ENCODE measurements around the gene RAB8A.
A peak's percentile ranks its signal among the peaks of the same experiment; 100 is the strongest.

RAB8A gene

DNA sequence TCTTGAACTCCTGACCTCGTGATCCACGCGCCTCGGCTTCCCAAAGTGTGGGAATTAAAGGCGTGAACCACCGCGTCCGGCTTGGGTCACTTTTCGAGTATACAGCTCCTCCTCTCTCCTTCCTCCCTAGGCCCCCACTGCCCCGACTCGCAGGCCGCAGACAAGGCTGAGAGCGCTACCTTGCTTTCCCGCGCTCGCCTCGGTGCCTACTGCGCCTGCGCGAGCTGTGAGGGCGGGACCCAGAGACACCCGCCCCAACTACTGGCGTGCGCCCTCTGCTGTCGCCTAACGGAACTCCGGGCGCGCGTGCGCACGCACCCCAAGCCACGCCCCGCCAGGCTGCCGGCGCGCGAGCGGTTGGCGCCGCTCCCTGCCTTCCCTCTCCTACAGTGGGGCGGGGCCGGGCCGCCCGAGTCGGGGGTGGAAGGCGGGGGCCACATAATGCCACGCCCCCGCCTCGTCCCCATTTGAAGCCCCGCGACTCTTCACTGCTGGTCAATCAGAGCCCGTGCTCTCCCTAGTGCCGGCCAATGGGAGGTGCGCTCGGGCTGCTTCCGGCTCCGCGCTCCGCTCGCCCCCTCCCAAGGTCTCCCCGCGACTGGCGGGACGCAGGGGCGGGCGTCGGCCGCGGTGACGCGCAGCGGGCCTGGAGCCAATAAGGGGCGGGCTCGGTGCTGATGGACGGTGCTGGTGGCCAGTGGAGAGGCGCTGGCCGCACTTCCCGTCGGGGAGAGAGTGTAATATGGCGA is at the start of gene RAB8A:
Gene RAB8A (plus strand): TSS at position 730 of the 749 bp plus-strand sequence. CDS start 13 bp downstream, at position 743.
- peak; percentile 100 for DNase-seq (ENCODE audit: low read depth in 1 of 2, low spot score in 1 of 2)

DNA sequence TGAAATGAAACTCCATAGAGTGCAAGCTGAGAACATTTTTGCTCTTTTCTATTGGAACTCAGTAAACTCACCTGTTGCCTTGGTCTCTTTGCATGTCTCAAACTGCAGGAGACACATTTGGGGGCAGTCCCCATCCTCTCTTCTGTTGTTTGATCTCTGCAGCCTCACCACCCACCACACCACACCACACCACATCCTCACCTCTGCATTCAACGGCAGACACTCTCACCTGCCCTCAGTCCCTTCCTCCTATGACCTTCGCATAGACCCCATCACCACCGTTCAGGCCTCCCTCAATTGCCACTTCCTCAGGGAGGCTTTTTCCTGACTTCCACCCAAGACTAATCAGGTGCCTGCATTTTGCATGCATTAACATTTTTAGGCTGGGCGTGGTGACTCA is 49.7 kb upstream of the RAB8A start:
- DNase-seq (ENCODE audit: low read depth in 1 of 2, low spot score in 1 of 2): no peak

DNA sequence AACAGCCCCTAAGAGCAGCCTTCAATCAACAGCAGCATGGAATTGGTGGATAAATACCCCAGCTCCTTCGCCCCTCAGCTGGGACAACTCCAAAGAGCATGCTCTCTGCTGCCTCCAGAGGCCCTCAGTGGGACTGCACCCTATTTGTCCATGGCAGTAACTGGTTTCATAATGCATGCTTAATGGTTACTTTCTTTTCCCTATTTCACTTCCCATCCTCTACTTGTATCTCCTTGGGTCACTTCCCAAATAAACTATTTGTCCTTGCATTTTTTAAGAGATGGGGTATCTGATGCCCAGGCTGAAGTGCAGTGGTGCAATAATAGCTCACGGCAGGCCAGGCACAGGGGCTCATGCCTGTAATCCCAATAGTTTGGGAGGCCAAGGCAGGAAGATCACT is 48.9 kb upstream of the RAB8A start:
- peak; percentile 49 to 57 for DNase-seq (ENCODE audit: low read depth in 1 of 2, low spot score in 1 of 2)

DNA sequence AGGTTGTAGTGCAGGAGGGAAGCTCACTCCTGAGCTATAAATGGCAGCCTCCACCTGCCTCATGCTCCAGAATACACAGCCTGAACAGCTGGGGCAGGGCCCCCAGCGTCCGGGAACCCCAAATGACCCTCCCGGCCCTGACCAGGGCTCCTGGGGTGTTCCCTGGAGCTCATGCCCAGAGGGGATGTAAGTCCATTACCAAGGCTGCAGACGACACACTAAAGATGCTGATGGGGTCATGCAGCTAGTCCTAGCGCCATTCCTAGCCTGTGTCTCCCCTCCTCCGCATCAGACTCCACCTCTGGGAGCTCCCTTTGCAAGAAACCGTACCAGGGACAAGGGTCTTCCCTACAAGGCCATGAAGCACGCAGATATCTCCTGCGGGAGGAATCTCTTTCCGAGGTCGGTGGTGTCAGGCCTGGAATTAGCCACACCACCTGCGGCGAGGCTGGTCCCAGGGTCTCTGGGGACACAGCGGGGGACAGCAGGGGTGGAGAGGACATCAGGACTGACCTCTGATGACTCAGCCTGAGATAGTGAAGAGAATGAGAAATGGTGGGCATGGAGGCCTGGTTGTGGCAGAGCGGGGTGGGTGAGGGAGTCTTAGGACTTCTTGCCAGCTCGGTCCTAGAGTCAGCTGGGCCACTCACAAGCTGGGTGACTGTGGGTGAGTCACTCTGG is 47.3 kb upstream of the RAB8A start:
- no peak for DNase-seq (ENCODE audit: low read depth in 1 of 2, low spot score in 1 of 2)

DNA sequence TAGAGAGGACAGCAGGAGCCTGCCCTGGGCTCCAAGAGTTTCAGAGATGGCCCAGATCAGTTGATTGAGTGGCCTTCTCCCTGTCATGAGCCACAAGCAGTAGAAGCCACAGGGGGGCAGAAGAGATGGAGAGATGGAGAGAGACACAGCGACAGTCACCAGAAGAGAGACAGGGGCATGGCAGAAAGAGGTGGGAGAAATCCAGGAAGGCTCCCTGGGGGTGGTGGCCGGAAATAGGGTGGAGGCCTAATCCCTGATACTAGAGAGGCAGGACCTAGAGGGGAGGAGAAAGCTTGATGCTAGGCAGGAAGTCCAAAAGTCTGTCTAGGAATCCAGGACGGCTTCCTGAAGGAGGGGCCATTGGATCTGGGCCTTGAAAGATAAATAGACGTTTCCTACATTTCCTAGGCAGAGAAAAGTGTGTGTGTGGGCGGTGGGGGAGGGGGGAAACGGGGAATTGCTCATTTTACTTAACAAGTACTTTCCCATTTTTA is 45.0 kb upstream of the RAB8A start:
- no peak for DNase-seq (ENCODE audit: low read depth in 1 of 2, low spot score in 1 of 2)

DNA sequence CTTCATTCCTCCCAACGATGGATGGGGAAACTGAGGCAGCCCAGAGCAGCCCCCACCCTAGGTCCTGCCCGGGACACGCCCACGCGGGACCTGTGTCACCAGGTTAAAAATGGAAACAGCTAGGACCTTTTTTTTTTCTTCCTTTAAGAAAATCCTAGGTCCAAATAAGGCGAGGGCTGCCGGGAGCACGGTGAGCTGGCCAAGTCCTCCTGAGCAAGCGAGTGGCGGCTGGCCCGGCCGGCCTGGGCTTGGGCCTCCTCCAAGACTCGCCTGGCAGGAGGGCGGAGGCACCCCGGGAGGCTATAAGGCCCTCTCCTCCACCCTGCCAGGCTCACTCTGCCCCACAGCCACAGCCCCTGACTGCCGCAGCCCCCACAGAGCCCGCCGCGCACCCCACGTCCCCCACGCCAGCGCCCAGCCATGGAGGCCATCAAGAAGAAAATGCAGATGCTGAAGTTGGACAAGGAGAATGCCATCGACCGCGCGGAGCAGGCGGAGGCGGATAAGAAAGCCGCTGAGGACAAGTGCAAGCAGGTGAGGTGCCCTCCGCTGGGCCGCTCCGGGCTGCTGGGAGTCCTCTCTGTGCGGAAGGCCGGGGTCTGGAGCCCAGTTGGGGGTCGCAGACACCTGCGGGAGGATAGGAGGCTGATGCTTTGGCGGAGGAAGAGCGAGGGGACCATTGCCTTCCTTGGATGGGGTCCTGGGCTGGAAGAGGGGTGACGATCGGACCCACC is 44.3 kb upstream of the RAB8A start:
- DNase-seq (ENCODE audit: low read depth in 1 of 2, low spot score in 1 of 2): no peak

DNA sequence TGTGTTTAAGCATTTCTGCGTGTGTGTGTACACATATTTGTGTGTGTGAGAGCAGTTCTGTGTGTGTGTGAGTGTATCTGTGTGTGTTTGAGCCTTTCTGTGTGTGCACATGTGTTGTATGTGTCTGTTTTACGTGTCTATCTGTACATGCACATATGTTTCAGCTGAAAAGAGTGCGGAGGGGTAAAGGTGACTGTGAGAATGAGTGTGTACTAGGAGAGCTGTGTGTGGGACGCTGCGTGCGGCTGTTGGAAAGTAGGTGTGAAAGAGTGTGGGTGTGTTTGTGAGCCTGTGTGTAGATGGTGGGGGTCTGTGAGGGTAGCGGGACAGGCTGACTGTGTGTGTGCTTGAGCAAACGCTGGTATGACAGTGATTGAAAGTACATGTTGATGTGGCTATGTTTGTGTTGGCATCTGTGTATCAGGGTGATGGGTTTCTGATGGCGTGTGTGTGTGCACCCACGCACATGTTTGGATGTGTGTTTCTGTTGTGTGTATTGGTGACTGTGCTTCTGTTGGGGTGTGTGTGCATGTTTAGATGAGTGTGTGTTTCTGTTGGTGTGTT is 42.9 kb upstream of the RAB8A start:
- no peak for DNase-seq (ENCODE audit: low read depth in 1 of 2, low spot score in 1 of 2)

DNA sequence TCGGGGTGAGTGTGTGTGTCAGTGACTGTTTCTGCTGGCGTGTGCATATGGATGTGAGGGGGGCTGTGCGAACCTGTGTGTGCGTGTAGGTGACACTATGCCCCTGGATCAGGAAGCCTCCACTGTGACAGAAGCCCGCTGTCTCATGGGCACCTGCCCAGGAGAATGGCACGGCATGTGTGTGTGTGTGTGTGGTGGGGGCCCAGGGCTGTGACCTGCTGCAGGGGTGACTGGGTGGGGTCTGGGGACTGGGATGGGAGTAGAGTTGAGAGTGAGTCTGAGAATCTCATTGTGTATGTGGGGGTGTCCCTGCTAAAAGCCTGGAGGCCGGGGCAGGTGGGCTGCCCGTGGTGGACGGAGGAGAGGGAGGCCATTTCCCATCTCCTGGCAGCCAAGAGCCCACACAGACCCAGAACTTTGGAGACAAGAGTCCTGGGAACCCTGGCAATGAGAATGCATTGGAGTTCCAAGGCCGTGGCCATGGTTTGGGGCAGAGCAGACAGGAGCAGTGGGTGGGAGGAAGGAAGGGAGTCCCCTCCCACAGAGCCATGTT is 41.8 kb upstream of the RAB8A start:
- DNase-seq (ENCODE audit: low read depth in 1 of 2, low spot score in 1 of 2): no peak

DNA sequence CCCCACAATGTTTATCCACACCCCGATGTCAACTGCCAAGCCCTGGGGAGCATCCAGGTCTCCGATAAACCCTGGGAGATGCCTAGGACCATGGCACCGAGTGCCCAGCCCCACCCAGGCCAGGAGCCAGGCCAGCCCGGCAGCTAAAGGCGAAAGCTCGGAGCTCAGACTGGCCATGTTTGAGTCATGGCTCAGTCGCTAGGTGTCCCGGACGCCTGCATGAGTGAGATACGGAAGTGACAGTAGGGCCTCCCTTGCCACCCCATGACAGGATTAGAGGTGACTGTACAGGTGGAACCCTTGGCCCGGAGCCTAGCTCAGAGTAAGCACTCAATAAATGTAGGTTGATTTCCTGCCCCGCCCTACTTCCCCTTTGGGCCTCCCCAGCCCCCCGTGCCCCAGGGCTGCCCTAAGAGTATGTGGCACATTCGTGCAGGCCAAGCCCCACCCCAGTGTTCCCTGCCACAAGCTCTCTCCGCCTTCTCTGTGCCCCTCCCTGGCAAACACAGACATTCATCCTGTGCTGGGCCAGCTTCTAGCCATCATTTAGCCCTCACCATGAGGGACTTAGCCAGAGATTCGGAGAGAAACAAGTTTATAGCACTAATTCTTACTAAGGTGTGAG is 41.2 kb upstream of the RAB8A start:
- DNase-seq (ENCODE audit: low read depth in 1 of 2, low spot score in 1 of 2): peak; percentile 54 to 76

DNA sequence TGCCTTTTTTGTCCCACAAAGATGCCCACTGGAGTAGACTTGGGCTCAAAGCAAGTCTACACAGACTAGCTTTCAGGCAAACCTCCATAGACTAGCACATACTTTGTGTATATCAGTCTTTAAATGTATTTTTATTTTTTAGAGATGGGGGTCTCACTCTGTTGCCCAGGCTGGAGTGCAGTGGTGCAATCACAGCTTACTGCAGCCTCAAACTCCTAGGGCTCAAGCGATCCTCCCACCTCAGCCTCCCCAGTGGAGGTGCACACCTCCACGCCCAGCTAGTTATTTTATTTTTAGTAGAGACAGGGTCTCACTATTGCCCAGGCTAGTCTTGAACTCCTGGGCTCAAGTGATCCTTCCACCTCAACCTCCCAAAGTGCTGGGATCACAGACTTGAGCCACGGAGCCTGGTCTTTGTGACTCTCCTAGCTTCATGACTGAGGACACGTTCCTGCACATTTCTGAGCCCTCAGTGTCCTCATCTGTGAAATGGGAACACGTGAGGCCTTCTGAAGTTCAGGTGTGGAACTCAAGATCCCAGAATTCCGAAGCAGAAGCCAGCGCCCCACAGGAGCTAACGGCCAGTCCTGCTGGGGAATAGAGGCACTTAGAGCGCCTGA is 40.5 kb upstream of the RAB8A start:
- DNase-seq (ENCODE audit: low read depth in 1 of 2, low spot score in 1 of 2): no peak

DNA sequence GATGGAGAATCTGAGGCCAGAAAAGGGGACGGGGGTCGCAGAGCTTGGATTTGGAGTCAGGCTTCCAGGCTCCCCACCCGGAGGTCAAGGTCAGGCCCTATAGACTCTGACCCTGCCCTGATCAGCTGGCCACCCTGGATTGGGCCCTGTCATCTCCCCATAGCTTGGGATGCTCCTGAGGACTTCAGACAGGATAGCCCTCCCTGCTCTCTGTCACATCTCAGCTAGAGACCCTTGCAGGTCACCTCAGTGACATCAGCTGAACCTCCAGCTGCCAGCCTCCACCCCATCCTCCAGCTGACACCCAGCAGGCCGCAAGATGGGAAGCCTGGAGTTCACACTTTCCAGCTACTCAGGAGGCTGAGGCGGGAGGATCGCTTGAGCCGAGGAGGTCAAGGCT is 38.2 kb upstream of the RAB8A start:
- no peak for DNase-seq (ENCODE audit: low read depth in 1 of 2, low spot score in 1 of 2)

DNA sequence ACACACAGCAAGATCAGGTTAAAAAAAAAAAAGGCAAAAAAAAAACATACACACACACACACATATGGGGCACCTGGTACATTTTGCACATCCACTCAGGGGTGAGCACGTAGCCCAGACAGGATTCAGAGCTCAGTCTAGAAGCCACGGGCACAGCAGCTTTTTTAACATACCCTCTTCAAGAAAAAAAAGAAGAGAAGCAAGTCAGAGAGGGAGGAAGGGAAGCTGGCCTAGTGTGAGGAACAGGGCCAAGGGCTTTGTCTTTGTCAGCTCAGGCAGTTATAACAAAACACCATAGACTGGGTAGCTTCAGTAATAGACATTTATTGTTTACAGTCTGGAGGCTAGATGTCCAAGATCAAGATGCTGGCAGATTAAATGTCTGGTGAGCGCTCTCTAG is 37.7 kb upstream of the RAB8A start:
- no peak for DNase-seq (ENCODE audit: low read depth in 1 of 2, low spot score in 1 of 2)

DNA sequence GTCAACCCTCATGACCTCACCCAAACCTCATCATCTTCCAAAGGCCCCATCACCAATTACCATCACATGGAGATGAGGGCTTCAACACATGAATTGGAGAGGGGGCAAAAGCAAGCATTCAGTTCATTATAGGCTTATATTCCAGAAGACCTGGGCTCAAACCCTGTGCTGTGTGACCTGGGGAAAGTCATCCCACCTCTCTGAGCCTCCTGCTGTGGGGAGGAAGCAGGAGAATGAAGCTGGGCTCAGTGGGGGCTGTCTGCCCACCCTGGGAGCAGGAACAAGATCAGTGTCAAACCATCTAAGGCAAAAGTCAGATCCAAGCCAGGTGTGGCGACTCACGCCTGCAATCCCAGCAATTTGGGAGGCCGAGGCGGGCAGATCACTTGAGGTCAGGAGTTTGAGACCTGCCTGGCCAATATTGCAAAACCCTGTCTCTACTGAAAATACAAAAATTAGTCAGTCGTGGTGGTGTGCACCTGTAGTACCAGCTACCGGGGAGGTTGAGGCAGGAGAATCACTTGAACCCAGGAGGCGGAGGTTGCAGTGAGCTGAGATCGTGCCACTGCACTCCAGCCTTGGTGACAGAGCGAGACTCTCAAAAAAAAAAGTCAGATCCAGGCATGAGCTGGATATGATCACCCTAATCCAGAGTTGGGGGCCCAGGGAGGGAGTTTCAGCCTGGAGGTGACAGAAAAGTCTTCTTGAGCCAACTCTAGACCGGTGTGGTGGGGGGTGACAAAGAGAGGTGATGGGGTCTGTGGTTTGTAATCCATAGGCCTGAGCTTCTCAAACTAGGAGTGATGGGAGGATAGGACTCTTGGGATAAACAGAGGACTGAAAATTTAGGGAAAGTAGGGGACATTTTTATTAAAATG is 37.0 kb upstream of the RAB8A start:
- DNase-seq (ENCODE audit: low read depth in 1 of 2, low spot score in 1 of 2): no peak

DNA sequence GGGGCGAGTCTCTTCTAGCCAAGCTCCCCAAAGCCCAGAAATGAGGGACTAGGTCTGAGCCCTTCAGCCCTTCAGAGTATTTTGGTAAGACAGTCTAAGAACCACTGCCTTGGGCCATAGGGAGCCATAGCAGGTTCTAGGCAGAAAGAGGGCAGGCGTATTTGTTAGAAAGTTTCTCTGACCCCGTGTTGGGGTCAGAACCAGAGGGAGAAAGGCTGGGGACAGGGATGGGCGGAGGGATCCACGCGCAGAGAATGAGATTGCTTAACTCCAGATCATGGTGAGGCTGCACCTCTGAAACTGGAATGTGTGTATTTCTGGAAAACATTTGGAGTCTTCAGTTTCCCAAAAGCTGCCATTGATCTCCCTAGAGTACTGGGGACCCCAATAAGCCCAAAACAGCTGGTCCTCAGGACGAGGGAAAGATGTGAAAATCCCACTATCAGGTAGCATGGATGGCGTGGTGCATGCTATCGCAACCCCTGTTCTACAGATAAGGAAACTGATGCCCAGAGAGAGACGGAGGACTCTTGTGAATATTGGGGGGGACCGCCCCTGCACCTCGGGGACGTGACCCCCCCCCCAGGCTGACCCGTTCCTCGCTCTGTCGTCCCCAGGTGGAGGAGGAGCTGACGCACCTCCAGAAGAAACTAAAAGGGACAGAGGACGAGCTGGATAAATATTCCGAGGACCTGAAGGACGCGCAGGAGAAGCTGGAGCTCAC is 36.1 kb upstream of the RAB8A start:
- no peak for DNase-seq (ENCODE audit: low read depth in 1 of 2, low spot score in 1 of 2)

DNA sequence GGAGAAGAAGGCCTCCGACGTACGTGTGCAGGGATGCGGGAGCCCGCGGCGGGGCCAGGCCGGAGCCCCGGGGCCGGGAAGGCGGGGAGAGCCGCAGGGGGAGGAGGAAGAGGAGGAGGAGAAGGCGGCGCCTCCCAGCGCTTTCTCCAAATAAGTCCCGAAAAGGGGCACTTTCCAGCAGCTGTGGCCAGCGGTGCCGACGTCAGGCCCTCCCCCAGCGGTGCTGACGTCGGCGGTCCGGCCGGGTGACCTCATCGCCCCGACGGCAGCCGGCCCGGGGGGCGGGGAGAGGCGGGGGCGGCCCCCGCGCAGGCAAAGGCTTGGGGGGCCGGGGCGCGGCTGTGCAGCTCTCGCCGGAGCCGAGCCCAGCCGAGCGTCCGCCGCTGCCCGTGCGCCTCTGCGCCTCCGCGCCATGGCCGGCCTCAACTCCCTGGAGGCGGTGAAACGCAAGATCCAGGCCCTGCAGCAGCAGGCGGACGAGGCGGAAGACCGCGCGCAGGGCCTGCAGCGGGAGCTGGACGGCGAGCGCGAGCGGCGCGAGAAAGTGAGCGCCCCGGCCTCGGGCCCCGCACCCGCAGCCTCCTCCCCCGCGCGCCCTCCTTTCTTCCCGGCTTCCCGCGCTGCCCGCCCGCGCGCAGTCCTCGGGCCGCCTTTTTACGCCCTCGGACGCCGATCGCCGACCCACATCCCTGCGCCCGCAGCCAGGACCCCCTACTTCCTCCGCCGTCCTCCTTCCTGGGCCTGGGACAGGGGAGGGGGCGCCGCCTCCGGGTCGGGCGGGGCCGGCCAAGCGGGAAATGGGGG is 35.3 kb upstream of the RAB8A start, which contains the start of gene TPM4:
Gene TPM4 (plus strand): TSS at position 342 of the 804 bp plus-strand sequence. CDS start 71 bp downstream, at position 413.
- DNase-seq (ENCODE audit: low read depth in 1 of 2, low spot score in 1 of 2): peak; percentile 70 to 72

DNA sequence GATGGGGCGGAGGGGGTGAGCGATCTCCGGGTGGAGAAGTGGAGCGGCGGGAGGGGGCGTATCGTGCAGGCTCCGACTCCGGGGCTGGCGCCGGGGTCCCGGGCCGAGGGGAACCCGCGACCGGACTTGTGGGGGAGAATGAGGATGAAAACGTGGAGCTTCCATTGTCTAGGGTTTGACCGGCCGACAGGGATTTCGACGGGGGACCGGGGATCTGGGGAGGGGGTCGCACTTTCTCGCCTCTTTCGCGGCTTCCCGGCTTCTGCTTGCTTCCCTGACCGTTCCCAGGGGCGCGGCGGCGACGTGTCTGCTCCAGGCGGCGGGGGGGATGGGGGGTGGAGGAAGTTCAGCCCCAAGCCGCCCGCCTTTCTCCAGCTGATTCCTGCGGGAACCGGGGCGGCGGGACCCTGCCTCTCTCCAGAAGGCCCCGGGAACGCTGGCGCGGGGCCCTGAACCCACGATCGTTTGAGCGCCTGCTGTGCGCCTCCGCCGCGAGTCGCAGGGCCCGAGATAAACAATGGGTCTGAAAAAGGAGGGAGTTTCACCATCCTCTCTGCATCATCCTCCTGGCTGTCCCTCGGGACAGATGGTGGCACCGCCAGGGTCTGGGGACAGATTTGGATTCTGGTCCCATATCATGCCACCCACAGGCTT is 34.6 kb upstream of the RAB8A start:
- DNase-seq (ENCODE audit: low read depth in 1 of 2, low spot score in 1 of 2): no peak

Data from stimulated activated CD4-positive, alpha-beta T cell treated with anti-CD3 and anti-CD28 coated beads, Interleukin-15, amount 100 ng/mL, for 1 hour (primary cell).